HG03139 (cell line): ENCODE measurements around the gene FLNB.
A peak's percentile ranks its signal among the peaks of the same experiment; 100 is the strongest.
"Not testable (repeated sequence)": the region's sequence is repeated elsewhere in the genome, so short reads cannot be mapped to it uniquely, and the experiment has no call there.

ENCODE experiments used
- ATAC-seq: cut with Tn5 transposase; IDR thresholded peaks from one replicate; pipeline ENCODE4 v1.9.1; 2021; ENCODE audit not compliant: unreplicated experiment

Gene FLNB

GRCh38 chr3:58198804-58199203 lies 190.6 kb downstream of the FLNB start:
- ATAC-seq, result no peak

- no peak for ATAC-seq
These were observed 192.0 kb downstream of the FLNB start for GRCh38 chr3:58200121-58200709.

- ATAC-seq, result no peak
These were observed 192.7 kb downstream of the FLNB start for GRCh38 chr3:58200846-58201355.

GRCh38 chr3:58201451-58201850 lies 193.2 kb downstream of the FLNB start:
- ATAC-seq, result not testable (repeated sequence)

- ATAC-seq, result no peak
These were observed 194.7 kb downstream of the FLNB start for GRCh38 chr3:58202917-58203360.

GRCh38 chr3:58203541-58203940 lies 195.3 kb downstream of the FLNB start:
- no peak for ATAC-seq

- ATAC-seq, result no peak
These were observed 196.5 kb downstream of the FLNB start for GRCh38 chr3:58204720-58205119.

- ATAC-seq, result no peak
These were observed 197.8 kb downstream of the FLNB start for GRCh38 chr3:58205981-58206380.

GRCh38 chr3:58206406-58207011 lies 198.3 kb downstream of the FLNB start:
- no peak for ATAC-seq

- no peak for ATAC-seq
These were observed 199.7 kb downstream of the FLNB start for GRCh38 chr3:58207954-58208353.

GRCh38 chr3:58209933-58210332 lies 201.7 kb downstream of the FLNB start:
- ATAC-seq, result no peak

- no peak for ATAC-seq
These were observed 202.7 kb downstream of the FLNB start, which contains the start of gene DNASE1L3 for GRCh38 chr3:58210761-58211460. TSS of gene DNASE1L3 (minus strand) at chr3:58210972. CDS start at chr3:58210906, 66 bp downstream.

- peak; percentile 74 for ATAC-seq
These were observed 206.5 kb downstream of the FLNB start for GRCh38 chr3:58214484-58215316.

- no peak for ATAC-seq
These were observed 207.2 kb downstream of the FLNB start for GRCh38 chr3:58215317-58216025.

- ATAC-seq, result no peak
These were observed 208.4 kb downstream of the FLNB start for GRCh38 chr3:58216496-58217195.

- no peak for ATAC-seq
These were observed 209.1 kb downstream of the FLNB start for GRCh38 chr3:58217209-58217811.

- ATAC-seq, result no peak
These were observed 210.7 kb downstream of the FLNB start for GRCh38 chr3:58218904-58219303.
